Measurements from ENCODE around the gene SARDH. TPM values are rescaled to one million over a fixed set of nuclear protein-coding genes. Genes with fewer than 3 reads are reported as not detected.

SARDH gene
- total and polyA plus RNA-seq, 10 donors = 1.0 to 4.5 (median 2.3) TPM

DNA sequence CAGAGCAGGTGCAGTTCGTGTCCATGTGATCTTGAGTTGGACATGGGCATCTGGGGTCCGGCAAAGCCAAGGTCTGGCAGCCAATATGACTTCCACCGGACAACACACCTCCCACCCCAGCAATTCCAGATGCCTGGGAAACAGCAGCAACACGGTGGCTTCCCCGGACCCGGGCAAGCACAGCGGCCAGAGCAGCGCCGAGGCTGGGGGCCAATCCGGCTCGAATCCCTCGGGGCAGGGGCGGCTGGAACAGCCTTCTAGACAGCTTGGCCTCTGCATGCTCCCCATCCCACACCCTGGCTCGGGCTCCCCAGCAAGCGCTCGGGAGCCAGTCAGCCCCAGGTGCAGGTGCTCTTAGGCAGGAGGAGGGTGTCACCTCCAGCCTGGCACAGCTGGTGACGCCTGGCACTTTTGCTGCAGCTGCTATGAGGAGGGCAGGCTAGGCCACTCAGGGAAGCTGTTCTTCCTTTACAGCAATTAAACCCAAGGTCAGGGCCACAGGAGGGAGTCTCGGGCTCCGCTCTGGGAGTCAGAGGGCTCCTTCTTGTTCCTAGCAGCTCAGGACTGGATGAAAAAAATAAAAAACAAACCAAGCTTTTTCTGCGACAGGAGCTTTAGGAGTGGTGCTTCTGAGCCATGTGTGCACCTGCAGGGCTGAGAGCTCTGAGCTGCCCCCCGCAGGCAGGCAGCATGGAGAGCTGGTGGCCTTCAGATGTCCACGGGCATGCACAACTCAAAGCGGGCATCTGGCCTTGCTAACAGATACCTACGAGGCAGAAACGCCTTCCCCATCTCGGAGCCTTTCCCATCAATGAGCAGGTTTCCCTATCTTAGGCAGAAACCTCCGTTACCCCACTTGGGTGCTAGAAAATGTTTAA, 73.7 kb downstream of the SARDH start:
- Histone ChIP-seq H3K4me3 (no peak overlapping the region), H3K9me3 (no peaks in the 10 kb centered on the region), H3K27me3 (replicated peaks in 1 of 7) (peaks cover 0 to 55% (median 5%) of the 10 kb centered on the region in 7 donors), H3K27ac (no peak overlapping the region), H3K4me1 (peaks cover 0 to 3% (median 0%) of the 10 kb centered on the region in 6 donors), H3K36me3 (no peaks in the 10 kb centered on the region)
- intact Hi-C loops (cut with DNase I; ENCODE audit: low total_unique reads) = no loop called here
- 70 to 78% (median 75%) methylated on average over 11 to 27 of the region's 27 CpGs for WGBS, 5 donors
- no peak for TF ChIP-seq POLR2A (IDR thresholded peaks at IDR 0.05)
- no peak for TF ChIP-seq POLR2AphosphoS5 (IDR thresholded peaks at IDR 0.05)
- DNase-seq = no peak

DNA sequence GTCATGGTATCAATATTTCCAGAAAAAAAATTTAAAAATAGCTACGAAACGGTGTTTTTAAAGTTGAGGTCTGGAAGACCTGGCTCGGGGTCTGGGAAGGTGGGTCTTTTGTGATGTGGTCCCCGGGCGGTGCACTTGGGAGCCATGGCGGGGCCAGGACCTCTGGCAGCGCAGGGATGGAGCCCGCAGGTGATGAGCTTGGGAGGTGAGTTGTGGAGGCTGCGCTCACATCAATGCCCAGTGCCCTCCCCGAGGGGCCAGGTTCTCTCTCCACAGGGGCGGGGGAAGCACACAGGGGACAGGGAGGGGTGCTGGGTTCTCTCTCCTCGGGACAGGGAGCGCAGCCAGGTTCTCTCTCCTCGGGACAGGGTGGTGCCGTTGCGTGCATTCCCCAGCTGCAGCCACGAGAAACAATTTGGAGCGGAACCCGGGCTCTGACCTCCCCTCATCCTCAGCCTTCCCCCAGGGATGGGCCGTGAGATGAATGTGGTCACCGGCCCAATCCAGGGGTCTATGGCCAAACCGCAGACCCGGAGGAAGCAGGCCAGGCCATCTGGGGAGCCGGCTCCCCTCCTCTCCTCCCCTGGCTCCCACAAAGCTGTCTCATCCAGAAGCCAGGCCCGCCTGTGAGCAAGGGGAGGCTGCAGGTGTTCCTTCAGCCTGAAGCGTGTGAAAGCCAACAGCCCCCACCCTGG, 76.2 kb downstream of the SARDH start:
- H3K36me3 ChIP-seq = no peaks in the 10 kb centered on the region
- intact Hi-C loops (cut with DNase I; ENCODE audit: low total_unique reads) = no loop called here
- no peak overlapping the region for H3K4me3 ChIP-seq
- H3K9me3 ChIP-seq = no peaks in the 10 kb centered on the region
- TF ChIP-seq, protein P1, sequence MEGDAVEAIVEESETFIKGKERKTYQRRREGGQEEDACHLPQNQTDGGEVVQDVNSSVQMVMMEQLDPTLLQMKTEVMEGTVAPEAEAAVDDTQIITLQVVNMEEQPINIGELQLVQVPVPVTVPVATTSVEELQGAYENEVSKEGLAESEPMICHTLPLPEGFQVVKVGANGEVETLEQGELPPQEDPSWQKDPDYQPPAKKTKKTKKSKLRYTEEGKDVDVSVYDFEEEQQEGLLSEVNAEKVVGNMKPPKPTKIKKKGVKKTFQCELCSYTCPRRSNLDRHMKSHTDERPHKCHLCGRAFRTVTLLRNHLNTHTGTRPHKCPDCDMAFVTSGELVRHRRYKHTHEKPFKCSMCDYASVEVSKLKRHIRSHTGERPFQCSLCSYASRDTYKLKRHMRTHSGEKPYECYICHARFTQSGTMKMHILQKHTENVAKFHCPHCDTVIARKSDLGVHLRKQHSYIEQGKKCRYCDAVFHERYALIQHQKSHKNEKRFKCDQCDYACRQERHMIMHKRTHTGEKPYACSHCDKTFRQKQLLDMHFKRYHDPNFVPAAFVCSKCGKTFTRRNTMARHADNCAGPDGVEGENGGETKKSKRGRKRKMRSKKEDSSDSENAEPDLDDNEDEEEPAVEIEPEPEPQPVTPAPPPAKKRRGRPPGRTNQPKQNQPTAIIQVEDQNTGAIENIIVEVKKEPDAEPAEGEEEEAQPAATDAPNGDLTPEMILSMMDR (IDR thresholded peaks at IDR 0.05 in 8 of 11, conservative IDR thresholded peaks at IDR 0.05 in 3 of 11) = no peak
- TF ChIP-seq POLR2A (IDR thresholded peaks at IDR 0.05) = no peak
- TF ChIP-seq POLR2AphosphoS5 (IDR thresholded peaks at IDR 0.05) = no peak
- 87 to 92% (median 90%) methylated on average over 17 to 26 of the region's 26 CpGs for WGBS, 5 donors
- H3K27ac ChIP-seq = no peak overlapping the region
- peaks cover 0 to 72% (median 18%) of the 10 kb centered on the region in 7 donors for H3K27me3 ChIP-seq (replicated peaks in 1 of 7)
- no peak for DNase-seq
- H3K4me1 ChIP-seq = peaks cover 0 to 16% (median 6%) of the 10 kb centered on the region in 6 donors

DNA sequence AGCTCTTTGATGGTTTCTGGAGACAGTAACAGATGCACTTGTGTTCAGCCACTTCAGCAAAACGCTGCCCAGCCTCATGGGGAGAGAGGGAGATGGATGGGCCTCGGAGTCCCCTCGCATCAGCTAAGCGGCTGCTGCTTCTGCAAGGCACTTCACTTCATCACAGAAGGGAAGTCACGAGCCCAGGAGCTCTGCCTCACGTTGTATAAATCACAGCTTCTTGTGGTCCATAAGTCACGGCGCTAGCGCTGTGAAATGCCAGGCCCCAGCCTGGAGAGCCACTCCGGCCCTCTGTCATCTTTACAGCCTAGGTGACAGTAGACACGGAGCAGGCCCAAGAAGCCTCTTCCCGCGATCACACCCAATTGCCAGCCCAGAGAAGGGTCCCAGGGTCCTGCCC, 78.6 kb downstream of the SARDH start:
- no peaks in the 10 kb centered on the region for H3K9me3 ChIP-seq
- DNase-seq = no peak

More for the DNA sequence above, 78.6 kb downstream of the SARDH start:
- WGBS, 5 donors = 57 to 81% (median 72%) methylated on average over 5 to 13 of the region's 13 CpGs
- no peaks in the 10 kb centered on the region for H3K36me3 ChIP-seq
- H3K27me3 ChIP-seq (replicated peaks in 1 of 7) = peaks cover 0 to 84% (median 35%) of the 10 kb centered on the region in 7 donors
- TF ChIP-seq POLR2A (IDR thresholded peaks at IDR 0.05) (no peak), POLR2AphosphoS5 (IDR thresholded peaks at IDR 0.05) (no peak)
- TF ChIP-seq, protein P1 (IDR thresholded peaks at IDR 0.05 in 8 of 11, conservative IDR thresholded peaks at IDR 0.05 in 3 of 11) = no peak
- intact Hi-C loops (cut with DNase I; ENCODE audit: low total_unique reads) = no loop called here
- peaks cover 0 to 16% (median 6%) of the 10 kb centered on the region in 6 donors for H3K4me1 ChIP-seq
- H3K4me3 ChIP-seq = no peak overlapping the region
- H3K27ac ChIP-seq = no peak overlapping the region

All from spleen (tissue), 11 donors.